SU-DHL-6 (cell line): ENCODE results near the gene ATG3.

Experiments used
- H2AFZ ChIP-seq: fragments of 200-600 bp; sonication (generic); 2 replicates; pipeline ENCODE4 v1.6.1; 2014; ENCODE audit warnings: low read depth, mild to moderate bottlenecking, moderate library complexity, mixed read lengths, antibody characterized with exemption, low read length; ENCODE audit not compliant: severe bottlenecking
- H3F3A ChIP-seq: fragments of 200-600 bp; shearing (Covaris generic); 2 replicates; pipeline ENCODE4 v1.6.0; 2016; ENCODE audit warnings: antibody characterized with exemption, mild to moderate bottlenecking; ENCODE audit not compliant: insufficient read depth
- H3K27ac ChIP-seq: fragments of 200-600 bp; sonication (generic); 2 replicates; pipeline ENCODE4 v1.5.1; 2016; ENCODE audit warnings: low read depth, mild to moderate bottlenecking, low read length, moderate library complexity, mixed read lengths
- H3K27me3 ChIP-seq: fragments of 200-600 bp; sonication (generic), shearing (Covaris generic); 2 replicates; pipeline ENCODE4 v1.6.0; 2014; ENCODE audit warnings: mild to moderate bottlenecking, low read length
- H3K36me3 ChIP-seq: fragments of 200-600 bp; sonication (generic); 2 replicates; pipeline ENCODE4 v1.6.1; 2014; ENCODE audit warnings: mild to moderate bottlenecking, low read length, mixed read lengths
- H3K4me2 ChIP-seq: fragments of 300-600, 200-600 bp; shearing (Covaris generic), sonication (generic); 2 replicates; pipeline ENCODE4 v1.6.0; 2014; ENCODE audit warnings: low read length, low read depth, mild to moderate bottlenecking; ENCODE audit not compliant: poor library complexity, severe bottlenecking
- H3K4me3 ChIP-seq: fragments of 200-600 bp; sonication (generic); 2 replicates; pipeline ENCODE4 v1.5.1; 2014; ENCODE audit warnings: antibody characterized with exemption, low read length, mild to moderate bottlenecking, mixed read lengths; ENCODE audit not compliant: insufficient read depth, poor library complexity, severe bottlenecking
- H3K79me2 ChIP-seq: fragments of 200-600 bp; sonication (generic); 2 replicates; pipeline ENCODE4 v1.6.1; 2014; ENCODE audit warnings: mild to moderate bottlenecking, low read length, moderate library complexity; ENCODE audit not compliant: insufficient read depth
- H3K9ac ChIP-seq: fragments of 200-600 bp; sonication (generic); 2 replicates; pipeline ENCODE4 v1.7.0; 2014; ENCODE audit warnings: mild to moderate bottlenecking, low read length
- H3K9me2 ChIP-seq: fragments of 200-600 bp; sonication (generic); replicated peaks from 2 replicates; pipeline ENCODE4 v1.6.1; 2014; ENCODE audit warnings: low read length; ENCODE audit not compliant: insufficient read depth
- H3K9me3 ChIP-seq: fragments of 200-600 bp; sonication (generic); 2 replicates; pipeline ENCODE4 v1.6.1; 2014; ENCODE audit warnings: low read length, mixed read lengths; ENCODE audit not compliant: insufficient read depth
- H4K20me1 ChIP-seq: fragments of 200-600 bp; sonication (generic); 2 replicates; pipeline ENCODE4 v1.6.1; 2014; ENCODE audit warnings: low read depth, mild to moderate bottlenecking, antibody characterized with exemption, low read length, moderate library complexity, mixed read lengths
- CTCF ChIP-seq: fragments of 200-600 bp; sonication (generic); IDR thresholded peaks from one replicate; pipeline ENCODE4 v1.5.1; 2017; ENCODE audit warnings: antibody characterized with exemption, mild to moderate bottlenecking, low read length, moderate library complexity; ENCODE audit not compliant: insufficient read depth, poor library complexity, severe bottlenecking
- EZH2phosphoT487 ChIP-seq: fragments of 200-600 bp; sonication (generic), shearing (Covaris generic); conservative IDR thresholded peaks from 2 replicates; pipeline ENCODE4 v1.6.1; 2018; ENCODE audit warnings: mild to moderate bottlenecking, antibody characterized with exemption, low read length, moderate library complexity, mixed read lengths

Gene ATG3

GRCh38 chr3:112561734-112562529, at the start of gene ATG3, which contains the start of gene SLC35A5:
Gene ATG3 (minus strand): TSS chr3:112561962. CDS start chr3:112561528, 434 bp downstream.
Gene SLC35A5 (plus strand): TSS chr3:112562045. CDS start chr3:112563404, 1,359 bp downstream.
- peak within 1 kb of the TSS; percentile 78 for H3K9ac ChIP-seq
- H4K20me1 ChIP-seq: peaks cover 8% of the 10 kb centered on the region; the same call in 1 of the 2 replicates
- TF ChIP-seq EZH2phosphoT487 (no peak), CTCF (no peak)
- no peaks in the 10 kb centered on the region for H3F3A ChIP-seq
- H2AFZ ChIP-seq: peak within 1 kb of the TSS; percentile 88
- H3K79me2 ChIP-seq: peaks cover 64% of the 10 kb centered on the region
- H3K9me2 ChIP-seq: no peaks in the 10 kb centered on the region
- peak within 1 kb of the TSS; percentile 98 for H3K4me2 ChIP-seq
- peak within 1 kb of the TSS; percentile 87 for H3K27ac ChIP-seq
- H3K9me3 ChIP-seq: no peaks in the 10 kb centered on the region
- H3K36me3 ChIP-seq: peaks cover 17% of the 10 kb centered on the region
- no peaks in the 10 kb centered on the region for H3K27me3 ChIP-seq
- peak within 1 kb of the TSS; percentile 99 for H3K4me3 ChIP-seq

- Histone ChIP-seq H2AFZ (no peak overlapping the region), H3K4me2 (no peak overlapping the region), H3K36me3 (no peaks in the 10 kb centered on the region)
Measured at GRCh38 chr3:112610121-112610520, 48.4 kb upstream of the ATG3 start.

GRCh38 chr3:112607863-112608262, 46.1 kb upstream of the ATG3 start:
- Histone ChIP-seq H3F3A (no peaks in the 10 kb centered on the region), H3K79me2 (no peaks in the 10 kb centered on the region), H3K36me3 (no peaks in the 10 kb centered on the region), H4K20me1 (no peaks in the 10 kb centered on the region), H3K27ac (no peak overlapping the region), H3K9me3 (no peaks in the 10 kb centered on the region), H3K4me3 (no peak overlapping the region), H3K9ac (no peak overlapping the region), H3K9me2 (no peaks in the 10 kb centered on the region), H2AFZ (no peak overlapping the region), H3K4me2 (no peak overlapping the region), H3K27me3 (no peaks in the 10 kb centered on the region)
- TF ChIP-seq EZH2phosphoT487: no peak

More at GRCh38 chr3:112610121-112610520, 48.4 kb upstream of the ATG3 start:
- Histone ChIP-seq H3K27ac (no peak overlapping the region), H3K79me2 (no peaks in the 10 kb centered on the region), H3K27me3 (no peaks in the 10 kb centered on the region), H3K9me3 (no peaks in the 10 kb centered on the region), H3K9me2 (no peaks in the 10 kb centered on the region), H3F3A (no peaks in the 10 kb centered on the region), H3K9ac (no peak overlapping the region), H3K4me3 (no peak overlapping the region), H4K20me1 (no peaks in the 10 kb centered on the region)
- TF ChIP-seq EZH2phosphoT487: no peak
- TF ChIP-seq CTCF: no peak

GRCh38 chr3:112606098-112606497, 44.3 kb upstream of the ATG3 start:
- H4K20me1 ChIP-seq: no peaks in the 10 kb centered on the region
- H3K4me3 ChIP-seq: no peak overlapping the region
- H3K79me2 ChIP-seq: no peaks in the 10 kb centered on the region
- H3K27ac ChIP-seq: no peak overlapping the region
- no peak overlapping the region for H3K9ac ChIP-seq
- H3F3A ChIP-seq: no peaks in the 10 kb centered on the region
- no peaks in the 10 kb centered on the region for H3K9me3 ChIP-seq
- no peak overlapping the region for H3K4me2 ChIP-seq
- H3K36me3 ChIP-seq: no peaks in the 10 kb centered on the region
- H3K27me3 ChIP-seq: no peaks in the 10 kb centered on the region
- H2AFZ ChIP-seq: no peak overlapping the region
- H3K9me2 ChIP-seq: no peaks in the 10 kb centered on the region
- no peak for TF ChIP-seq CTCF
- TF ChIP-seq EZH2phosphoT487: no peak
